GM08714 (cell line): ENCODE measurements around the gene LRCH3.

ENCODE experiments used
- H3K4me3 ChIP-seq: fragments of 200-500 bp; sonication (Bioruptor generic); 2 replicates; pipeline ENCODE4 v1.5.1; 2014; ENCODE audit warnings: mild to moderate bottlenecking, low read length, inconsistent platforms
- ZNF274 ChIP-seq: IDR thresholded peaks from 2 replicates; pipeline ENCODE4 v1.6.1; 2012; ENCODE audit warnings: mild to moderate bottlenecking, low read depth, low read length

The LRCH3 gene

GRCh38 chr3:197801891-197802778 lies 11.1 kb downstream of the LRCH3 start:
- H3K4me3 ChIP-seq: no peak overlapping the region; the same call in 1 of the 2 replicates

GRCh38 chr3:197802779-197803459 lies 11.9 kb downstream of the LRCH3 start:
- H3K4me3 ChIP-seq: no peak overlapping the region
- TF ChIP-seq ZNF274: no peak

More at GRCh38 chr3:197801891-197802778, 11.1 kb downstream of the LRCH3 start:
- no peak for TF ChIP-seq ZNF274

DNA sequence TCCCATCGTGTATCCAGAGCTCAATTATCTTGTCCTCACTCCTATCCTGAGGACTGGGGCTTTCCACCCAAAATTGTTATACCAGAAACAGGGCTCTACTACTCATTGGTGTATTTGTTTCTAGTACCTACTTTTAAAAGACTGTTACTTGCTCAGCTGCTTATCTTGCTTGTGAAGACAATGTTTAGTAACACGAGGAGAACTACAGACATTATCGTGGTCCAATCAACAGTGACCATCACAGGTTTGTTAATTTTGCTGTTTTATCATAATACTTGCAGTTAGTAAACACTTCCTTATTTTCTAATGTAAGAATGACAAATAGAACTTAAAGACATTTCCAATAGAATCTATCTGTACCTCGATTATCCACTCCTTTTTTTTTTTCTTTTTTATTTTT lies 13.5 kb downstream of the LRCH3 start:
- no peak overlapping the region for H3K4me3 ChIP-seq
- TF ChIP-seq ZNF274: no peak

DNA sequence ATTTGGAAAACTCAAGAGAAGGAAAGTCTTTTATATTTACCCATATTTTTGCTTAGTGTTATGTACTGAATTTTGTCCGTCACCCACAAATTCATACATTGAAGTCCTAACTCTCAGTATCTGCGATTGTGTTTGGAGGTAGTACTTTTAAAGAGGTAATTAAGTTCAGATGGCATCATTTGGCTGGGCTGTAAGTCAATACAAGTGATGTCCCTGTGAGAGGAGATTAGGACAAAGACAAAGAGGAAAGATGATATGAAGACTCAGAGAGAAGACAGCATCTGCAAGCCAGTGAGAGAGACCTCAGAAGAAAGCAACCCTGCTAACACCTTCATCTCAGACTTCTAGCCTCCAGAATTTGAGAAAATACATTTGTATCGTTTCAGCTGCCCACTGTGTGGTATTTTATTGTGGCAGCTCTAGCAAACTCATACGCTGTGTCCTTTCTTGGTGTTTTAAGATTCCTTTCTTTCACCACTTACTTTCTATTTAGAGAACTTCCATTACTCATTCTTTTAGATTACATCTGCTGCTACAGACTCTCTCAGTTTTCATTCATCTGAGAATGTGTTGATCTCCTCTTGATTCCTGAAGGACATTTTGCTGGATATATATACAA lies 17.0 kb downstream of the LRCH3 start:
- H3K4me3 ChIP-seq: no peak overlapping the region
- no peak for TF ChIP-seq ZNF274

DNA sequence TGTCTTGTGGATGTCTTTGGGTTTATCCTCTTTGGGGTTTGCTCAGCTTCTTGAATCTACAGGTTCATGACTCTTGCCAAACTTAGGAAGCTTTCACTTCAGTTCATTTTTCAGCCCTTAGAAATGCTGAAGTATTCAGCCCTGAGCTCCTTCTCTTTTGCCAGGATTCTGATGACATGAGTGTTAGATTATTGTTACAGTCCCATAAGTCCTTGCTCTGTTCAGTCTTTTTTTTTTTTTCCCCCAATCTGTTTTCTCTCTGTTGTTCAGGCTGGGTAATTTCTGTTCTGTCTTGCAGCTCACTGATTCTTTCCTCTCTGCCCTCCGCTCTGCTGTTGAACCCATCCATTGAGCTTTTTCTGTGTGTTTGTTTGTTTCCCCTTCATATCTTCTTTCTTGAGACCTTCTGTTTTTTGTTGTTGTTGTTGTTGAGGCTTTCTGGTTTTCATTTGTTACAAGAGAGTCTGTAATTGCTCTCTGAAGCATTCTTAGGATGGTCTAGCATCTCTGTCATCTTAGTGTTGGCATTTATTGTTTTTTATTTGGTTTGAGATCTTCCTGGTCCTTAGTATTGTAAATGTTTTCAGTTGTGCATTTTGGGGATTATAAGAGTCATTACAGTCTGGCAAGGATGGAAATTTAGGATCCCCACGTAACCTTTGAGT lies 18.4 kb downstream of the LRCH3 start:
- H3K4me3 ChIP-seq: no peak overlapping the region
- TF ChIP-seq ZNF274: no peak

GRCh38 chr3:197810901-197811300 lies 19.8 kb downstream of the LRCH3 start:
- no peak overlapping the region for H3K4me3 ChIP-seq
- TF ChIP-seq ZNF274: no peak

DNA sequence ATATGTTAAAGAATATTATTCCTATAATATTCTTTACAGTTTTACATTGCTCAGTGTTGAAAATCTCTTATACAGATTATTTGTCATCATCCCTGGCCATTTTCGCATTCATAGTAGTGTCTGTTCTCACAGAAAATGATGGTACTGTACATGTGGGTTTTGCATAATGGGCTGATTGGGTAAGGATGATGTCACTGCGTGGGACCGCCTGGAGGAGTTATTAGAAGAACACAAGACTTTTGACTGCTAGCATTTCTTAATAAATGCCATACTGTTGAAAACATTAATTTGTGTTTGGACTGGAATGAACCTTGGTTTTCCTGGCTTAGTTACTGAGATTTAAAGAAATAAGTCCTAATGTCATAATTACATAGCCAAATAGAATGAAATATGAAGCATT lies 20.3 kb downstream of the LRCH3 start:
- TF ChIP-seq ZNF274: no peak
- no peak overlapping the region for H3K4me3 ChIP-seq

GRCh38 chr3:197814372-197814771 lies 23.3 kb downstream of the LRCH3 start:
- H3K4me3 ChIP-seq: no peak overlapping the region
- TF ChIP-seq ZNF274: no peak

GRCh38 chr3:197820550-197821335 lies 29.7 kb downstream of the LRCH3 start:
- no peak overlapping the region for H3K4me3 ChIP-seq
- no peak for TF ChIP-seq ZNF274

DNA sequence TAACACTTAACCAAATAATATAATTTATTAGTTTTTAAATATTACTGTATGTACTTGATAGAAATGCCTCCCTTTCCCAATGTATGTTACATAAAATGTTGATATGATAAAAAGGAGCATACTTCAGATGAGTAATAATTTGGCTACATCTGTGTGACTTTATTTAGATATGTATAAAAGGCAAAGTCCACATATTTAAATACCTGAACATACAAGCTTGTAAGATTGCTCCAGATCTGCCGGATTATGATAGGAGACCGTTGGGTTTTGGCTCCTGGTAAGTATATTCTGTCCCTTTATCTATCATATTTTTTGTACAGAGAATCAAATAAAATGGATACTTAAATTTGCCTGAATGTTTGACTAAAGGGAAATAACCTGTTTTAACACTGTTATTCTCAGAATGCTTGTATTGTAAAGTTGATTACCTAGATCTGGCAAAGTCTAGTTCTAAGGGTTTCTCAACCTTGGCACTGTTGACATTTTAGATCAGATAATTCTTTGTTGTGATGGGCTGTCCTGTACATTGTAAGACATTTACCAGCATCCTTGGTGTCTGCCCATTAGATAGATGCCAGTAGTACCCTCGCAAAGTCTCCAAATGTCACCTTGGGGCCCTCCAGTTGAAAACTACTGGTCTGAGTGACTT lies 38.5 kb downstream of the LRCH3 start:
- no peak overlapping the region for H3K4me3 ChIP-seq
- no peak for TF ChIP-seq ZNF274

DNA sequence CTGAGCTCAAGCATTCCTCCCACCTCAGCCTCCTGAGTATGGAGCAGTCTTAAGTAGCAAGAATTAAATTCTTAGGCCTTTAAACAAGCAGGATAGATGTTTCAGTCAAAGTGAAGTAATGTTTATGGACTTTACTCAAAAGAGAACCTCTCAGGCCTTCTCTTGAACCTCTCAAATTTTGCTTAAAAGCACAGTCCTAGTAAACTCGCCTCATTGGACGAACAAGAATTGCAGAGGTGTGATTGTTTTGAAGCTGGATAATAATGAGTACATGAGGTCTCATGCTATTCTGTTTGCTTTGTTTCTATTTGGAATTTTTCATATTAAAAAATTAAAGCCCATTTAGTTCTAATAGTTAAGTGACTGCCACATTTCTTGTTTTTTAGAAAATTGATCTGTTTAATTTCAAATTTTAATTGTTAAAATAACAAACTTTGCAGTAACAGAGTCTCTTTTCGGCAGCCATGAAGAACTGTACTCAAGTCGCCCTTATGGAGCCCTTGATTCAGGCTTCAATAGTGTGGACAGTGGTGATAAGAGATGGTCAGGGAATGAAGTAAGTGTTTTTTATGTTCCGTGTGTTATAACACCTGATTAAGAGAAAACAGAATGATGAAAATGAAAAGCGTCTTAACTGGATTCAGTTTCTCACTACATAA lies 39.4 kb downstream of the LRCH3 start:
- no peak for TF ChIP-seq ZNF274
- no peak overlapping the region for H3K4me3 ChIP-seq

DNA sequence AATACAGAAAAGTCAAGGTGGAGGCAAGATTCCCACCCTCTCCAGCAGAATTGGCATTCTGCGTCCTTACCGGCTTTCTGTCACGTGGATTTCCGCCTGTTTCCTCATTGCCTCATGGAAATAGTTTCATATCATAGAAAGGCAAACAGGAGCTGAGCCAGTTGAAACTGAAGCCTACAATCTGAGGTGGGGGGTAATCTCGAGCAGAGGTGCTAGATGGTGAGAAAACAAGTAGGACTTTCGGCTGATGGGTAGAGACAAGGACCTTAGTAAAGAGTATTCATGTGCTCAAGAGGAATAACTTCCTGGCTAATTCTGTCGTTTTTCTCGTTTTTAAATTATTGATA lies 39.9 kb downstream of the LRCH3 start:
- no peak for TF ChIP-seq ZNF274
- no peak overlapping the region for H3K4me3 ChIP-seq

GRCh38 chr3:197833930-197834715 lies 43.1 kb downstream of the LRCH3 start:
- TF ChIP-seq ZNF274: no peak
- peak overlapping the region; percentile 34; the same call in 1 of the 2 replicates for H3K4me3 ChIP-seq
